SHP77 treated with DMSO at 0.1 percent for 48 hours (cell line): ENCODE data around the gene EPHB1.
A peak's percentile ranks its signal among the peaks of the same experiment; 100 is the strongest.

ENCODE experiments used
- DNase-seq: peaks from one replicate; lab custom pipeline; 2025; lab: John Stamatoyannopoulos, UW

Gene EPHB1

GRCh38 chr3:134850761-134851160 is 55.7 kb downstream of the EPHB1 start:
- no peak for DNase-seq

- no peak for DNase-seq
Observed at GRCh38 chr3:134852132-134852531, 57.1 kb downstream of the EPHB1 start.

GRCh38 chr3:134852893-134853351 is 57.9 kb downstream of the EPHB1 start:
- no peak for DNase-seq

GRCh38 chr3:134854254-134854653 is 59.2 kb downstream of the EPHB1 start:
- DNase-seq: no peak

- no peak for DNase-seq
Observed at GRCh38 chr3:134857356-134857755, 62.3 kb downstream of the EPHB1 start.

- DNase-seq: no peak
Observed at GRCh38 chr3:134857776-134858362, 62.8 kb downstream of the EPHB1 start.

- no peak for DNase-seq
Observed at GRCh38 chr3:134858441-134859035, 63.5 kb downstream of the EPHB1 start.

- no peak for DNase-seq
Observed at GRCh38 chr3:134859341-134859740, 64.3 kb downstream of the EPHB1 start.

GRCh38 chr3:134860141-134860540 is 65.1 kb downstream of the EPHB1 start:
- DNase-seq: no peak

- DNase-seq: no peak
Observed at GRCh38 chr3:134863915-134864314, 68.9 kb downstream of the EPHB1 start.

- DNase-seq: no peak
Observed at GRCh38 chr3:134864636-134865035, 69.6 kb downstream of the EPHB1 start.

- no peak for DNase-seq
Observed at GRCh38 chr3:134867277-134867676, 72.2 kb downstream of the EPHB1 start.

GRCh38 chr3:134869153-134869726 is 74.2 kb downstream of the EPHB1 start:
- no peak for DNase-seq

- no peak for DNase-seq
Observed at GRCh38 chr3:134871818-134872217, 76.8 kb downstream of the EPHB1 start.

GRCh38 chr3:134872440-134873388 is 77.7 kb downstream of the EPHB1 start:
- no peak for DNase-seq

GRCh38 chr3:134873789-134874188 is 78.7 kb downstream of the EPHB1 start:
- DNase-seq: no peak

- DNase-seq: peak; percentile 57
Observed at GRCh38 chr3:134874737-134875413, 79.8 kb downstream of the EPHB1 start.

GRCh38 chr3:134876836-134877235 is 81.8 kb downstream of the EPHB1 start:
- DNase-seq: no peak

- DNase-seq: no peak
Observed at GRCh38 chr3:134877788-134878187, 82.7 kb downstream of the EPHB1 start.

GRCh38 chr3:134879990-134880389 is 84.9 kb downstream of the EPHB1 start:
- peak; percentile 47 for DNase-seq

- no peak for DNase-seq
Observed at GRCh38 chr3:134880431-134880830, 85.4 kb downstream of the EPHB1 start.

- DNase-seq: no peak
Observed at GRCh38 chr3:134881305-134881704, 86.2 kb downstream of the EPHB1 start.
